ENCODE results near the gene CALHM3. TPM values are rescaled to one million over a fixed set of nuclear protein-coding genes. Genes with fewer than 3 reads are reported as not detected.
"Not testable (repeated sequence)": the region's sequence is repeated elsewhere in the genome, so short reads cannot be mapped to it uniquely, and the experiment has no call there.

Gene CALHM3
- total and polyA plus RNA-seq, 2 experiments from 2014 or later, result 0.14 to 0.19 TPM

DNA sequence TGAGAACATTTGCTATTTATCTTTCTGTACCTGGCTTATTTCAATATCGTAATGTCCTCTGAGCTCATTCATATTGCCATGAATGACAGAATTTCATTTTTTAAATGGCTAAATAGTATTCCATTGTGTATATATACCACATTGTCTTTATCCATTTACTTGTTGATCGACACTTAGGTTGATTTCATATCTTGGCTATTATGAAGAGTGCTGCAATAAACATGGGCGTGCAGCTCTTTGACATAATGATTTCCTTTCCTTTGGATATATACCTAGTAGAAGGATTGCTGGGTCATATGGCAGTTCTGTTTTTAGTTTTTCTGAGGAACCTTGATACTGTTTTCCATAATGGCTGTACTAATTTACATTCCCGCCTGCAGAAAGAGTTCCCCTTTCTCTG, 44.6 kb upstream of the CALHM3 start:
- Mint-ChIP-seq H3K36me3 (ENCODE audit: low read depth) (no peaks in the 10 kb centered on the region), H3K27me3 (ENCODE audit: insufficient read depth, low read depth, poor library complexity) (peaks cover 12% of the 10 kb centered on the region), H3K4me3 (no peak overlapping the region), H3K9me3 (no peaks in the 10 kb centered on the region; the same call in 2 of the 3 replicates), H3K4me1 (peaks cover 18% of the 10 kb centered on the region), H3K27ac (no peak overlapping the region)
- Histone ChIP-seq H3K4me1 (ENCODE audit: insufficient read depth) (peaks cover 6% of the 10 kb centered on the region; the same call in 1 of the 2 replicates), H3K9me2 (ENCODE audit: insufficient read depth) (no peaks in the 10 kb centered on the region), H3K79me2 (replicated peaks; ENCODE audit: insufficient read depth) (no peaks in the 10 kb centered on the region), H2AFZ (no peak overlapping the region), H3F3A (replicated peaks; ENCODE audit: low read depth) (no peaks in the 10 kb centered on the region), H3K4me2 (no peak overlapping the region), H3K4me3 (no peak overlapping the region), H3K36me3 (ENCODE audit: insufficient read depth) (no peaks in the 10 kb centered on the region), H3K27me3 (ENCODE audit: insufficient read depth) (no peaks in the 10 kb centered on the region), H4K20me1 (replicated peaks; ENCODE audit: insufficient read depth) (no peaks in the 10 kb centered on the region), H3K27ac (ENCODE audit: low read depth) (no peak overlapping the region)
- DNase-seq (ENCODE audit: low spot score) (no peak), ATAC-seq (no peak)
- TF ChIP-seq, protein P1, sequence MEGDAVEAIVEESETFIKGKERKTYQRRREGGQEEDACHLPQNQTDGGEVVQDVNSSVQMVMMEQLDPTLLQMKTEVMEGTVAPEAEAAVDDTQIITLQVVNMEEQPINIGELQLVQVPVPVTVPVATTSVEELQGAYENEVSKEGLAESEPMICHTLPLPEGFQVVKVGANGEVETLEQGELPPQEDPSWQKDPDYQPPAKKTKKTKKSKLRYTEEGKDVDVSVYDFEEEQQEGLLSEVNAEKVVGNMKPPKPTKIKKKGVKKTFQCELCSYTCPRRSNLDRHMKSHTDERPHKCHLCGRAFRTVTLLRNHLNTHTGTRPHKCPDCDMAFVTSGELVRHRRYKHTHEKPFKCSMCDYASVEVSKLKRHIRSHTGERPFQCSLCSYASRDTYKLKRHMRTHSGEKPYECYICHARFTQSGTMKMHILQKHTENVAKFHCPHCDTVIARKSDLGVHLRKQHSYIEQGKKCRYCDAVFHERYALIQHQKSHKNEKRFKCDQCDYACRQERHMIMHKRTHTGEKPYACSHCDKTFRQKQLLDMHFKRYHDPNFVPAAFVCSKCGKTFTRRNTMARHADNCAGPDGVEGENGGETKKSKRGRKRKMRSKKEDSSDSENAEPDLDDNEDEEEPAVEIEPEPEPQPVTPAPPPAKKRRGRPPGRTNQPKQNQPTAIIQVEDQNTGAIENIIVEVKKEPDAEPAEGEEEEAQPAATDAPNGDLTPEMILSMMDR (conservative IDR thresholded peaks at IDR 0.05; ENCODE audit: low read depth in 2 of 2), result no peak
- TF ChIP-seq POLR2AphosphoS5 (IDR thresholded peaks at IDR 0.05; ENCODE audit: low read depth) (no peak), JUNB (IDR thresholded peaks at IDR 0.05; ENCODE audit: unreplicated experiment) (no peak), ZNF331 (CRISPR knock-in tag; IDR thresholded peaks at IDR 0.05; ENCODE audit: low read depth) (no peak), REST (IDR thresholded peaks at IDR 0.05; ENCODE audit: unreplicated experiment) (no peak), ZNF114 (CRISPR knock-in tag; IDR thresholded peaks at IDR 0.05) (no peak)

DNA sequence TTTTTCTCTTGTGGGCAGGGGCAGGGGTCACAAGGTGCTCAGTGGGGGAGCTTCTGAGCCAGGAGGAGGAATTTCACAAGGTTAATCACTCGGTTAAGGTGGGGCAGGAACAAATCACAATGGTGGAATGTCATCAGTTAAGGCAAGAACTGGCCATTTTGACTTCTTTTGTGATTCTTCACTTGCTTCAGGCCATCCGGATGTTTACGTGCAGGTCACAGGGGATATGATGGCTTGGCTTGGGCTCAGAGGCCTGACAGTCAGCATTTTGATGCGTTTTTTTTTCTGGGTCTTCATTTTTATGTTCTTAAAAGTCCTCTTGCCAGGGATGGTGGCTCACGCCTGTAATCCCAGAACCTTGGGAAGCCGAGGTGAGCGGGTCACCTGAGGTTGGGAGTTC, 43.0 kb upstream of the CALHM3 start:
- not testable (repeated sequence) for ATAC-seq; DNase-seq (ENCODE audit: low spot score); H3K36me3 Mint-ChIP-seq (ENCODE audit: low read depth); H2AFZ ChIP-seq; H3K9me3 Mint-ChIP-seq; H3K27me3 Mint-ChIP-seq (ENCODE audit: insufficient read depth, low read depth, poor library complexity); H3K36me3 ChIP-seq (ENCODE audit: insufficient read depth); H3K9me2 ChIP-seq (ENCODE audit: insufficient read depth); H3K27me3 ChIP-seq (ENCODE audit: insufficient read depth); H3K4me3 Mint-ChIP-seq; H3K27ac ChIP-seq (ENCODE audit: low read depth); H3K4me1 ChIP-seq (ENCODE audit: insufficient read depth); H3K4me2 ChIP-seq; H3K79me2 ChIP-seq (replicated peaks; ENCODE audit: insufficient read depth); H4K20me1 ChIP-seq (replicated peaks; ENCODE audit: insufficient read depth); H3K4me3 ChIP-seq; H3K27ac Mint-ChIP-seq; H3F3A ChIP-seq (replicated peaks; ENCODE audit: low read depth)
- peaks cover 17% of the 10 kb centered on the region for H3K4me1 Mint-ChIP-seq

Measured in GM23338 (cell line).